HepG2 (cell line): ENCODE measurements around the gene CDH2. TPM values are rescaled to one million over a fixed set of nuclear protein-coding genes. Genes with fewer than 3 reads are reported as not detected.

Experiments
- ATAC-seq: fragments of 200-7000 bp; cut with Tn5 transposase; 3 replicates; pipeline ENCODE4 v1.9.1; 2020; ENCODE audit warnings: mild to moderate bottlenecking, moderate library complexity
- BruUV-seq: library from RNA; stranded (reverse); fragments of 400-500 nt; replicated peaks from 2 replicates; lab custom pipeline; 2021; lab: Mats Ljungman, UMichigan
- CTCF ChIA-PET: fragments of 300-600 bp; formaldehyde crosslinking; extraction: SDS; loops from one replicate; lab custom pipeline; 2021; ENCODE audit warnings: low total read pairs, inconsistent platforms, low intra/inter-chr PET ratio; lab: Yijun Ruan, JAX
- POLR2A ChIA-PET: fragments of 350-600 bp; sonication (Branson Sonifier 250); formaldehyde crosslinking; loops from one replicate; lab custom pipeline; 2020; ENCODE audit warnings: antibody characterized with exemption, inconsistent platforms; lab: Yijun Ruan, JAX
- DNase-seq: peaks from one replicate; pipeline ENCODE4 v3.0.0-alpha.2; 2015; ENCODE audit warnings: low spot score
- FAIRE-seq: peaks from 3 replicates; lab custom pipeline; 2011; peaks lifted over from hg19 to GRCh38; lab: Jason Lieb, UNC
- H2AFZ ChIP-seq: one replicate; pipeline ENCODE4 v1.6.1; 2011; ENCODE audit warnings: low read length, inconsistent platforms
- H3K27ac ChIP-seq: fragments of 300-600 bp; 3 replicates; pipeline ENCODE4 v1.8.0; 2011; ENCODE audit warnings: mixed run types, mild to moderate bottlenecking, mixed read lengths, low read length, inconsistent platforms; ENCODE audit not compliant: insufficient read depth; ENCODE audit errors: extremely low read length
- H3K27me3 ChIP-seq, 2 experiments: fragments of 200-600 bp in 1 of 2; 2 replicates in 1 of 2; 3 replicates in 1 of 2; pipeline versions ENCODE4 v1.6.0 to v1.8.0; 2011; ENCODE audit warnings: low read length in 2 of 2, mild to moderate bottlenecking in 2 of 2, moderate library complexity in 2 of 2, inconsistent platforms in 1 of 2; ENCODE audit not compliant: insufficient read depth in 2 of 2, control insufficient read depth in 1 of 2
- H3K36me3 ChIP-seq, 2 experiments: fragments of 200-600 bp in 1 of 2; replicated peaks in 1 of 2; 2 replicates in 1 of 2; 3 replicates in 1 of 2; pipeline versions ENCODE4 v1.5.1 to v1.8.0; 2011; ENCODE audit warnings: low read length in 2 of 2, inconsistent platforms in 1 of 2; ENCODE audit not compliant: insufficient read depth in 2 of 2, control insufficient read depth in 1 of 2
- H3K4me1 ChIP-seq: 2 replicates; pipeline ENCODE4 v1.5.1; 2012; ENCODE audit warnings: low read length, inconsistent platforms; ENCODE audit not compliant: insufficient read depth
- H3K4me2 ChIP-seq: 2 replicates; pipeline ENCODE4 v1.6.0; 2011; ENCODE audit warnings: low read depth, low read length, inconsistent platforms
- H3K4me3 ChIP-seq, 3 experiments: fragments of 200-600 bp in 1 of 3; sonication (generic), shearing (Covaris generic) in 1 of 3; replicated peaks in 1 of 3; 2 replicates each; pipeline ENCODE4 v1.5.1; 2011 to 2016; ENCODE audit warnings: low read length in 3 of 3, inconsistent platforms in 2 of 3, low read depth in 2 of 3, mild to moderate bottlenecking in 2 of 3, control low read depth in 1 of 3, mixed read lengths in 1 of 3; ENCODE audit not compliant: insufficient read depth in 1 of 3
- H3K79me2 ChIP-seq: one replicate; pipeline ENCODE4 v1.6.1; 2011; ENCODE audit warnings: low read length, inconsistent platforms; ENCODE audit not compliant: insufficient read depth
- H3K9ac ChIP-seq: 2 replicates; pipeline ENCODE4 v1.6.0; 2011; ENCODE audit warnings: mild to moderate bottlenecking, low read depth, low read length, inconsistent platforms; ENCODE audit not compliant: insufficient read depth
- H3K9me3 ChIP-seq: 2 replicates; pipeline ENCODE4 v1.5.1; 2012; ENCODE audit warnings: mild to moderate bottlenecking, low read length
- H4K20me1 ChIP-seq: 2 replicates; pipeline ENCODE4 v1.6.0; 2011; ENCODE audit warnings: inconsistent platforms, mild to moderate bottlenecking, low read length, moderate library complexity; ENCODE audit not compliant: insufficient read depth
- CBFB ChIP-seq: sonication (generic); formaldehyde crosslinking; IDR thresholded peaks from 2 replicates; pipeline ENCODE4 v1.4.0; 2020; ENCODE audit warnings: missing genetic modification reagents
- E2F5 ChIP-seq: sonication (generic); formaldehyde crosslinking; conservative IDR thresholded peaks from 2 replicates; pipeline ENCODE4 v1.4.0; 2020; ENCODE audit warnings: missing genetic modification reagents
- MLXIP ChIP-seq: sonication (generic); formaldehyde crosslinking; IDR thresholded peaks from 2 replicates; pipeline ENCODE4 v1.9.0; 2021; ENCODE audit warnings: missing genetic modification reagents, borderline replicate concordance
- NCOA2 ChIP-seq: sonication (generic); formaldehyde crosslinking; IDR thresholded peaks from 2 replicates; pipeline ENCODE4 v1.8.0; 2022; ENCODE audit warnings: inconsistent platforms
- SRSF1 ChIP-seq: fragments of 200-400 bp; formaldehyde crosslinking; optimal IDR thresholded peaks from 2 replicates; pipeline ENCODE3; 2017; ENCODE audit warnings: mild to moderate bottlenecking, low read depth, low read length, moderate library complexity
- TIGD3 ChIP-seq: sonication (generic); formaldehyde crosslinking; IDR thresholded peaks from 2 replicates; pipeline ENCODE4 v1.5.1; 2020; ENCODE audit warnings: mild to moderate bottlenecking, missing genetic modification reagents, borderline replicate concordance
- ZFP82 ChIP-seq: sonication (generic); formaldehyde crosslinking; IDR thresholded peaks from 2 replicates; pipeline ENCODE4 v1.5.1; 2020; ENCODE audit warnings: mild to moderate bottlenecking, missing genetic modification reagents, borderline replicate concordance
- ZNF430 ChIP-seq: sonication (generic); formaldehyde crosslinking; IDR thresholded peaks from 2 replicates; pipeline ENCODE4 v1.9.0; 2021; ENCODE audit warnings: mild to moderate bottlenecking, missing genetic modification reagents
- ZNF549 ChIP-seq: sonication (generic); formaldehyde crosslinking; IDR thresholded peaks from 2 replicates; pipeline ENCODE4 v1.5.0; 2020; ENCODE audit warnings: missing genetic modification reagents
- ZNF790 ChIP-seq: sonication (generic); formaldehyde crosslinking; IDR thresholded peaks from 2 replicates; pipeline ENCODE4 v1.8.0; 2022; ENCODE audit warnings: missing genetic modification reagents, mild to moderate bottlenecking, borderline replicate concordance
- WGBS: methylation state at CpG from one replicate; pipeline ENCODE4 v1.1.6; 2017; ENCODE audit warnings: low lambda C conversion rate; 5-methylcytosine and 5-hydroxymethylcytosine counted together
- in situ Hi-C: cut with HindIII; loops from 2 replicates; pipeline ENCODE4 v1.10.0; 2017; ENCODE audit warnings: low pct_unique_long_range_greater_than_20kb; ENCODE audit not compliant: extremely low pct_ligation_motif_present
- intact Hi-C: fragments of 100-400 bp; cut with micrococcal nuclease; formaldehyde crosslinking; loops from one replicate; pipeline ENCODE4 v1.10.0; 2022; ENCODE audit not compliant: unreplicated experiment
- polyA plus RNA-seq, 8 experiments: library from polyadenylated mRNA; depleted of rRNA in 3 of 8; stranded (reverse) in 7 of 8; unstranded in 1 of 8; fragments of >200 nt; fragmentation: Illumina TruSeq in 4 of 8; extraction: Trizol in 4 of 8; gene quantifications; 2 replicates each; pipeline versions ENCODE4 v1.2.1 to v1.2.3, GENCODE V29; 2011 to 2016; ENCODE audit warnings: low read depth in 4 of 8, missing spikeins in 1 of 8, mixed read lengths in 1 of 8; ENCODE audit not compliant: insufficient read depth in 1 of 8
- total RNA-seq, 5 experiments: library from RNA; depleted of rRNA; stranded (reverse); fragments of >200 nt; fragmentation: Illumina TruSeq; extraction: Trizol; gene quantifications; 2 replicates each; pipeline ENCODE4 v1.2.3, GENCODE V29; 2016; ENCODE audit warnings: low read depth in 1 of 5
- TF ChIP-seq, protein P1 (sequence below): sonication (generic); formaldehyde crosslinking; conservative IDR thresholded peaks from 2 replicates; pipeline ENCODE4 v1.4.0; 2020; ENCODE audit warnings: missing genetic modification reagents
- TF ChIP-seq, protein P2 (sequence below): sonication (generic); formaldehyde crosslinking; IDR thresholded peaks from 2 replicates; pipeline ENCODE4 v1.4.0; 2020; ENCODE audit warnings: missing genetic modification reagents

Gene CDH2
- total and polyA plus RNA-seq, 2 of the 13 experiments (the other 11 are each of a cell fraction or from before 2014, with no cell fraction given): 18.6 to 36.1 TPM

GRCh38 chr18:28120828-28121515, 56.0 kb downstream of the CDH2 start:
- H3K27me3 ChIP-seq: no peaks in the 10 kb centered on the region
- DNase-seq (no peak), FAIRE-seq (no peak)
- CTCF ChIA-PET: no interaction called here
- H3K4me1 ChIP-seq: peaks cover 43% of the 10 kb centered on the region
- H3K36me3 ChIP-seq: no peaks in the 10 kb centered on the region
- H4K20me1 ChIP-seq: no peaks in the 10 kb centered on the region
- peaks cover 10% of the 10 kb centered on the region for H3K79me2 ChIP-seq
- H2AFZ ChIP-seq: no peak overlapping the region
- intact Hi-C loops: no loop called here
- 96% methylated on average over 2 of the region's 2 CpGs for WGBS
- in situ Hi-C loops: no loop called here
- no peak overlapping the region for H3K9ac ChIP-seq
- no peak overlapping the region for H3K4me3 ChIP-seq
- TF ChIP-seq MLXIP (no peak), CBFB (CRISPR knock-in tag) (no peak), SRSF1 (no peak), E2F5 (CRISPR knock-in tag) (no peak), ZFP82 (CRISPR knock-in tag) (no peak), ZNF790 (CRISPR knock-in tag) (no peak), ZNF549 (CRISPR knock-in tag) (no peak), ZNF430 (no peak), TIGD3 (CRISPR knock-in tag) (no peak), NCOA2 (CRISPR knock-in tag) (no peak)
- TF ChIP-seq, protein P1, sequence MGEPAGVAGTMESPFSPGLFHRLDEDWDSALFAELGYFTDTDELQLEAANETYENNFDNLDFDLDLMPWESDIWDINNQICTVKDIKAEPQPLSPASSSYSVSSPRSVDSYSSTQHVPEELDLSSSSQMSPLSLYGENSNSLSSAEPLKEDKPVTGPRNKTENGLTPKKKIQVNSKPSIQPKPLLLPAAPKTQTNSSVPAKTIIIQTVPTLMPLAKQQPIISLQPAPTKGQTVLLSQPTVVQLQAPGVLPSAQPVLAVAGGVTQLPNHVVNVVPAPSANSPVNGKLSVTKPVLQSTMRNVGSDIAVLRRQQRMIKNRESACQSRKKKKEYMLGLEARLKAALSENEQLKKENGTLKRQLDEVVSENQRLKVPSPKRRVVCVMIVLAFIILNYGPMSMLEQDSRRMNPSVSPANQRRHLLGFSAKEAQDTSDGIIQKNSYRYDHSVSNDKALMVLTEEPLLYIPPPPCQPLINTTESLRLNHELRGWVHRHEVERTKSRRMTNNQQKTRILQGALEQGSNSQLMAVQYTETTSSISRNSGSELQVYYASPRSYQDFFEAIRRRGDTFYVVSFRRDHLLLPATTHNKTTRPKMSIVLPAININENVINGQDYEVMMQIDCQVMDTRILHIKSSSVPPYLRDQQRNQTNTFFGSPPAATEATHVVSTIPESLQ (CRISPR knock-in tag): no peak
- TF ChIP-seq, protein P2, sequence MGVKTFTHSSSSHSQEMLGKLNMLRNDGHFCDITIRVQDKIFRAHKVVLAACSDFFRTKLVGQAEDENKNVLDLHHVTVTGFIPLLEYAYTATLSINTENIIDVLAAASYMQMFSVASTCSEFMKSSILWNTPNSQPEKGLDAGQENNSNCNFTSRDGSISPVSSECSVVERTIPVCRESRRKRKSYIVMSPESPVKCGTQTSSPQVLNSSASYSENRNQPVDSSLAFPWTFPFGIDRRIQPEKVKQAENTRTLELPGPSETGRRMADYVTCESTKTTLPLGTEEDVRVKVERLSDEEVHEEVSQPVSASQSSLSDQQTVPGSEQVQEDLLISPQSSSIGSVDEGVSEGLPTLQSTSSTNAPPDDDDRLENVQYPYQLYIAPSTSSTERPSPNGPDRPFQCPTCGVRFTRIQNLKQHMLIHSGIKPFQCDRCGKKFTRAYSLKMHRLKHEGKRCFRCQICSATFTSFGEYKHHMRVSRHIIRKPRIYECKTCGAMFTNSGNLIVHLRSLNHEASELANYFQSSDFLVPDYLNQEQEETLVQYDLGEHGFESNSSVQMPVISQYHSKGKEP (CRISPR knock-in tag): no peak
- TF ChIP-seq, all 625 proteins: peak for 0
- no peak overlapping the region for H3K4me2 ChIP-seq
- H3K9me3 ChIP-seq: no peaks in the 10 kb centered on the region
- POLR2A ChIA-PET: no interaction called here
- no peak for ATAC-seq
- BruUV-seq: no TSS peak
- H3K27ac ChIP-seq: no peak overlapping the region
